Stimulated activated CD8-positive, alpha-beta memory T cell treated with anti-CD3 and anti-CD28 coated beads, Interleukin-15, amount 100 ng/mL, for 4 hours (primary cell): ENCODE data around the gene CABP1.

Source experiments
- DNase-seq, 2 donors: peaks; one replicate each; pipeline ENCODE4 v3.0.0-alpha.2; 2020; ENCODE audit warnings: low read depth in 2 of 2

The CABP1 gene

DNA sequence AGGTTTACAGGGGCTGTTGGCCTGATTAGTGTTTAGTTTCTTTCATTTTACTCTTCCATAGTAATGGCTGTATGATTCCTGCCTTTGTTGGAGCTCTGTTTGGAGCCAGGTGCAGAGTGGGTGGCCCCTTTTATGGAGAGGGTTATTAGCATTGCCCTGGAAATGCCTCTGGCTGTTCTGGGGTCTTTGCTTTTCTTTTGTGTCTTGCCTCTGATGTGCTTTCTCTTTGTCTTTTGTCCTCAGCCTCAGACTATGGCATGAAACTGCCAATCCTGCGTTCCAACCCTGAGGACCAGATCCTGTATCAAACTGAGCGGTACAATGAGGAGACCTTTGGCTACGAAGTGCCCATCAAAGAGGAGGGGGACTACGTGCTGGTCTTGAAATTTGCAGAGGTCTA lies 53.4 kb downstream of the CABP1 start:
- no peak for DNase-seq

GRCh38 chr12:120696626-120697025 lies 56.2 kb downstream of the CABP1 start:
- no peak for DNase-seq

DNA sequence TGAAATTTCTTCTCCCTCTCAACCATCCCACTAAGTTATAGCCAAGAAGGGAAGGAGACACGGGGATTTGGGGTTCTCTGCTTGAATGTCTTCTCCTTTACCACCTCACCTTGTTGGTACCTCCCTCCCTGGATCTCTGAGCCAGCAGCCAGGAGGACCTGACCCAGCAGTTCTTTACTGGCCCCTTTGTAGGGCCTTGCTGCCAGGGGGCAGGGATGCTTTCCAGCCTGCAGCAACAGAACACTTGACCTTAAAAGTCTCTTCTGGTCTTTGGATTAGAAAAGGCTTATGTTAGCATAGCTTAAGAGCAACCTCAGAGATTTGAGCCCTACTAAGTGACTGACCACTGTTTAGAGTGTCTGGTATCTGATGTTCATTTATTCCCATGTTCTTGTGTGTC lies 56.9 kb downstream of the CABP1 start:
- DNase-seq: no peak

DNA sequence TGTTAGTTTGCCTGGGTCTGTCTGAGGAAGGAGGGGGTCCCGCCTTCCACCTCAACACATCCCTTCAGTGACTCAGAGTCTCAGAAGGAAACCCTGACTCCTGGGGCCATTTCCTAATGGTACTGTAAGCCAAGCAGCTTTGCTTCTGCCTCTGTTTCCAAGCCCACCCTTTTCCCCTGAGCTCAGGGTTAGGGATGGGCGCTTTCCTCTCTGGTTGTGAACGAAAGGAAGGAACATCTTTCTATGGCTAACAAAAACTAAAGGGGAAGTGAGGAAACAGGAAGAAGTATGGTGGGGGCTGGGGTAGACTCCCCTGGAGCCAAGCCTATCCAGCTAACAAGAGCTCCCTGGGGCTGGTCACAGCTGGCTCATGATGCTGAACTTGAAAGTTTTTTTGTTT lies 58.2 kb downstream of the CABP1 start:
- no peak for DNase-seq

GRCh38 chr12:120699553-120699952 lies 59.1 kb downstream of the CABP1 start:
- no peak for DNase-seq

- no peak for DNase-seq
Observed at GRCh38 chr12:120700886-120701285, 60.5 kb downstream of the CABP1 start.

- no peak for DNase-seq
Observed at GRCh38 chr12:120702637-120703036, 62.2 kb downstream of the CABP1 start.

DNA sequence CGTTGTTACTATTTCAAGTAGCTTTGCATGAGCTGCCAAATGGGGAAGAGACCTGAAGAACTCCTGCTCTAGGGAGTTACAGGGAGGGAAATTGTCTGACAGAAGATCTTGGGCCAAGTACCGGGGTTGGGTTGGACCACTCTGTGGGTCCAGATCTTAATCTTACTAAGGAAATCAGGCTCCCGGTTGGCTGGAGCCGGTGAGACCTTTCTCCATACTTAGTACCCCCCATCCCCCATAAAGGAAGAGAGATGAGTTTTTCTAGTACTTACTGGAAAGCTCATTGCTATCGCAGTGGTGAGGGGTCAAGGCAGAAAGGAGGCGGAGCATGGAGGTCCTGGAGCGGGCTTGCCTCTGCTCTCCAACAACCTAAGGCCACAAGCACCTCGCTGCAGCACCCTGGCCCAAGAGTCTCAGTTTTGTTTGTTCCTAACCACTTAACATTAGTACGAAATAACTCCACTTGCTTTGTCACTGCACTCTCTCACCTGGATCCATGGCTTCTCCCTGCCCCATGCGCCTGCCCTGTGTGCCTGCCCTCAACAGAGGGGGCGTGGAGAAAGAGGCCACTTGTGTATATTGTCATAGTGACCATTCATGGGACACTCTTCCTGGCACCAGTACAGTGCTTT lies 63.0 kb downstream of the CABP1 start:
- no peak for DNase-seq

- no peak for DNase-seq
Observed at GRCh38 chr12:120705618-120706017, 65.2 kb downstream of the CABP1 start.

GRCh38 chr12:120706029-120706428 lies 65.6 kb downstream of the CABP1 start:
- DNase-seq: no peak

- no peak for DNase-seq
Observed at GRCh38 chr12:120708651-120709050, 68.2 kb downstream of the CABP1 start.

- peak; percentile 48 to 61 for DNase-seq
Observed at GRCh38 chr12:120710031-120710804, 69.8 kb downstream of the CABP1 start, which contains the start of gene UNC119B. Gene UNC119B (plus strand): TSS chr12:120710458. CDS start chr12:120710475, 17 bp downstream.

DNA sequence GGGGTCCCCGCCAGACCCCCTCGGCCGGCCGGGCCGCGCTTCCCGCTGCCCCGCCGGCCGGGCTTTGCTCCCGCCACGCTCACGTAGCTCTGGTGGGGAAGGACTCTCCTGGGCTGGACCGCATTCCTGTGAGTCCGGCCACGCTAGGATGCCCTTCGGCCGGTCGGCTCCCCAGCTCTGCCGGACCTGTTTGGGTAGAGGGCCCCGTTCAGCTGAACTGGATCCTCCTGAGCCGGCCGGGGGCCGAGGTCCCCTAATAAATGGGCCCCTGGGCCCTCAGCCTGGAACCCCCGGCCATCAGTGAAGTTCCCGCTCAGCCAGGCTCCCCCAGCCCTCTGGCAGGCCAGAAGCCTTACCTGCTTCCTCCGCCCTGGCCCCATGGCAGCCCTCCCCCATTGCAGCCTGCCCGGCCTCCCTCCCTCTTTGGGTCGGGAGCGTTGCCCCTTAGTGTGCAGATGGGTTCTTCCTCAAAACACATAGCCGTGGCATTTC lies 70.4 kb downstream of the CABP1 start:
- DNase-seq: no peak

GRCh38 chr12:120711411-120711810 lies 71.0 kb downstream of the CABP1 start:
- DNase-seq: no peak

DNA sequence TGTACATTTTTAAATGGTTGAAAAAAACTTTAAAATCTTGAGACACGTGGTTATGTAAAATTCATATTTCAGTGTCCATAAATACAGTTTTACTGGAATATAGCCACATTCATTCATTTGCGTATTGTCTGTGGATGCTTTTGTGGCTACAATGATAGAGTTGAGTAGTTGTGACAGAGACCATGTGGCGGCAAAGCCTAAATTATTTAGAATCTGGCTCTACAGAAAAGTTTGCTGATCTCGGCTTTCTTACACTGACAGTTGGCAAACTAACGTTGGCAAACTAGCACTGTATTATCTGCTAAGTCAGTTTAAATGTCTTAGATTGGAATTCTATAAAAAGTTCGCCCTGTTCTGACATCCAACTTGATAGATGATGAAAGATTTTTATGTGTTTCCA lies 72.2 kb downstream of the CABP1 start:
- DNase-seq: no peak

DNA sequence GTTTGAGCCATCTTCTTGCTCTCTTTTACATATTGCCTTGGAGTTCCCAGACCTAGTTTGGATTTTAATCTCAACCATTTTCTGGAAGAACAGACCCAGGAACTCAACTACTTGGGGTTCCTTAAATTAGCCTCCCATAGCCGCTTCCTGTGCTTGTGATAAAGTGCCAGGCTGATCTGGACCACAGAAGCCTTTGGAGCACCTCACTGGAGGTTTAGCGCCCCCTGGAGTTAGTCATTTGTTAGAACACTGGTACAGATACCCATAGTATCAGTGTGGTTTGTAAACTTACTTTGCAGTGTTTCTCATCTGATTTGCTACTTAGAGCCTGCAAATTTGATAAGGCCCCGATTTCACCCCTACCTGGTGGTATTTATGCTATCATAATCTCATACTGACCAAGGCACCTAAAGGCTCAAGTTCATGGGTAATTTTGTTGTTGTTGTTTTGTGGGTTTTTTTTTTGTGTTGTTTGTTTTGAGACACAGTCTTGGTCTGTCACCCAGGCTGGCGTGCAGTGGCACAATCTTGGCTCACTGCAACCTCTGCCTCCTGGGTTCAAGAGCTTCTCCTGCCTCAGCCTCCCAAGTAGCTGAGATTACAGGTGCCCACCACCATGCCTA lies 73.5 kb downstream of the CABP1 start:
- peak; percentile 16 to 49 for DNase-seq
